GM23338 (cell line): ENCODE data around the gene TMEM223.
A peak's percentile ranks its signal among the peaks of the same experiment; 100 is the strongest.

Experiments
- CREB1 ChIP-seq: fragments of 250-450 bp; sonication (Bioruptor Pico); IDR thresholded peaks from 2 replicates; pipeline ENCODE4 v1.5.0; 2020; ENCODE audit warnings: low read depth, mild to moderate bottlenecking, moderate library complexity
- CTCF ChIP-seq, 2 experiments: fragments of 200-600 bp in 1 of 2; sonication (generic) in 1 of 2; conservative IDR thresholded peaks; 2 replicates each; pipeline versions ENCODE4 v1.5.1 to v1.6.1; 2016 to 2017; ENCODE audit warnings: antibody characterized with exemption in 2 of 2, low read depth in 2 of 2, mild to moderate bottlenecking in 2 of 2, moderate library complexity in 1 of 2
- ETS1 ChIP-seq: IDR thresholded peaks from 2 replicates; pipeline ENCODE4 v1.6.1; 2016; ENCODE audit warnings: antibody characterized with exemption
- EZH2 ChIP-seq: fragments of 200-600 bp; sonication (generic); IDR thresholded peaks from one replicate; pipeline ENCODE4 v1.8.0; 2017; ENCODE audit warnings: antibody characterized with exemption, mild to moderate bottlenecking, low read depth; ENCODE audit not compliant: unreplicated experiment
- EZH2phosphoT487 ChIP-seq: fragments of 200-600 bp; sonication (generic); IDR thresholded peaks from one replicate; pipeline ENCODE4 v1.8.1; 2018; ENCODE audit warnings: antibody characterized with exemption; ENCODE audit not compliant: unreplicated experiment
- JUNB ChIP-seq: IDR thresholded peaks from one replicate; pipeline ENCODE4 v1.6.1; 2016; ENCODE audit warnings: antibody characterized with exemption; ENCODE audit not compliant: unreplicated experiment
- NANOG ChIP-seq: IDR thresholded peaks from 2 replicates; pipeline ENCODE4 v1.6.1; 2016; ENCODE audit warnings: antibody characterized with exemption, borderline replicate concordance
- POLR2AphosphoS5 ChIP-seq: IDR thresholded peaks from 2 replicates; pipeline ENCODE4 v1.6.1; 2016; ENCODE audit warnings: antibody characterized with exemption, low read depth
- REST ChIP-seq: IDR thresholded peaks from one replicate; pipeline ENCODE4 v1.6.1; 2018; ENCODE audit warnings: antibody characterized with exemption; ENCODE audit not compliant: unreplicated experiment
- STAT1 ChIP-seq: IDR thresholded peaks from one replicate; pipeline ENCODE4 v1.6.1; 2016; ENCODE audit warnings: antibody characterized with exemption; ENCODE audit not compliant: unreplicated experiment
- ZNF114 ChIP-seq: fragments of 250-450 bp; sonication (Bioruptor Pico); IDR thresholded peaks from 2 replicates; pipeline ENCODE4 v1.5.0; 2020; ENCODE audit warnings: mild to moderate bottlenecking, moderate library complexity
- ZNF331 ChIP-seq: fragments of 250-450 bp; sonication (Bioruptor Pico); IDR thresholded peaks from 2 replicates; pipeline ENCODE4 v1.5.0; 2020; ENCODE audit warnings: low read depth, mild to moderate bottlenecking, moderate library complexity
- ZNF462 ChIP-seq: fragments of 250-450 bp; sonication (Bioruptor Pico); IDR thresholded peaks from 2 replicates; pipeline ENCODE4 v1.5.0; 2020; ENCODE audit warnings: mild to moderate bottlenecking, moderate library complexity

DNA sequence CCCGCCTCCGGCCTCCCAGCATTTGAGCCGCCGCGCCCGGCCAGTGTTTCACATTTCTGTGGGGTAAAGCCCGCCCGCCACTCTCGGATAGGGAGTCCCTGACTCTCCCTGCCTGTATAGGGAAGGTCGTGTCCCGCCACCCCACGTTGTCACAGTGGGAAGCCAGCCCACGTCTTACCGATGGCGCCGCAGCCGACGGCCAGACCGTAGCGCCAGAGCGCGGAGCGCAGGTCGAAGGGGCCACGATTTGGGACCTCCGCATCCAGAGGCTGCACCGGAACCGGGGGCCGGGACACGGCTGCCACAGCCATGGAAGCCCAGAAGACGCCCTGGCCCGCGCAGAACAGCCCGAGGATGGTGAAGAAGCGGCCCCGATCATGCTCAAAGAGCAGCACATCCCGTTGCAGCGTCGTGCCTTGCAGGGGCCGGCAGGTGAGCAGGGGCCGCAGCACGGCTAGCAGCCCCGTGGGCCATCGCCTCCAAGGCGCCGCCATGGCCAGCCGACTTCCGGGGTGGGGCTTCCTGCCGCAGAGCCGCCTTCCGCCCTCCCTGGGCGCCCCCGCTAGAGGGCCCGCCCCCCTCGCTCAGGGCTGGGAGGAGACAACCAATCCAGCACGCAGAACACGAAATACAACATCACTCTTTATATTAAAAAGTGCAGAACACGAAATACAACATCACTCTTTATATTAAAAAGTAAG lies at the start of gene TMEM223:
- TF ChIP-seq CTCF (conservative IDR thresholded peaks at IDR 0.05; ENCODE audit: low read depth in 2 of 2), result peak in 1 of 2 experiments; percentile 24; a peak in 1 of 4 replicates
- TF ChIP-seq CREB1 (CRISPR knock-in tag), result peak; percentile 38; the same call in 1 of the 2 replicates
- TF ChIP-seq POLR2AphosphoS5, result peak; percentile 97
- no peak for TF ChIP-seq EZH2
- no peak for TF ChIP-seq JUNB
- TF ChIP-seq EZH2phosphoT487, result no peak
- TF ChIP-seq REST, result no peak
- no peak for TF ChIP-seq NANOG
- no peak for TF ChIP-seq STAT1
- TF ChIP-seq ETS1, result peak; percentile 82
- TF ChIP-seq ZNF114 (CRISPR knock-in tag), result no peak
- no peak for TF ChIP-seq ZNF462 (CRISPR knock-in tag)
- TF ChIP-seq ZNF331 (CRISPR knock-in tag), result no peak
